GM12872 (cell line): Measurements from ENCODE around the gene HDDC3.

ENCODE experiments used
- TF ChIP-seq, protein P1 (sequence below): IDR thresholded peaks from 3 replicates; pipeline ENCODE4 v1.5.1; 2011; ENCODE audit warnings: low read depth, mild to moderate bottlenecking, low read length, moderate library complexity; ENCODE audit not compliant: insufficient read depth

The HDDC3 gene, protein sequence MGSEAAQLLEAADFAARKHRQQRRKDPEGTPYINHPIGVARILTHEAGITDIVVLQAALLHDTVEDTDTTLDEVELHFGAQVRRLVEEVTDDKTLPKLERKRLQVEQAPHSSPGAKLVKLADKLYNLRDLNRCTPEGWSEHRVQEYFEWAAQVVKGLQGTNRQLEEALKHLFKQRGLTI

DNA sequence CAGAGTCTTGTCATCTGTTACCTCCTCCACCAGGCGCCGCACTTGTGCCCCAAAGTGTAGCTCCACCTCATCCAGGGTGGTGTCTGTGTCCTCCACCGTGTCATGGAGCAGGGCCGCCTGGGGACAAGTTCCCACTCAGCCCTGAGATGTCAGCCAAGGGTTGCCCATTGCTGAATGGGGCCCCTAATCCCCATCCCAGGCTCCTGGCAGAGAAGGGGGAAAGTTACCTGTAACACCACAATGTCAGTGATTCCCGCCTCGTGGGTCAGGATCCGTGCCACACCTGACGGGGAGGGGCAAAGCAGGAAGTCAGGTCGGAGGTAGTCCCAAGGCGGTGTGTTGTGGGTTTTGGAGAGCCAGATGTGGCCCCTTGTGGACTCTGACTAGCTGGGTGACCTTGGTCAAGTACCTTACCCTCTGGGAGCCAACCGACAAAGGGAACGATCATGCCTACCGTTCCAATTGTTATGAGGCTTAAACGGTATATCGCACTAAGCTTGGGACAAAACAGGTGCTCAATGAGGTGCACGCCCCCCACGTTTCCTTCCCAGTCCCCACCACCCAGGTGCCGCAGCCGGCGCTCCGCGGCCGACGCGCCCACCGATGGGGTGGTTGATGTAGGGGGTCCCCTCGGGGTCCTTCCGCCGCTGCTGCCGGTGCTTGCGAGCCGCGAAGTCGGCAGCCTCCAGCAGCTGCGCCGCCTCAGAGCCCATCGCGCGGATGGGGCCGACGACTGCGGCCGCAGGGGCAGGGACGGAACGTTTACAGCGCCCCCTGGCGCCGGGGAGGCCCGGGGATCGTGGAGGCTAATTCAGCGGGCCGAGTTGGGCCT is at the start of gene HDDC3:
HDDC3 (minus strand) TSS at position 722 of the 832 bp plus-strand sequence; CDS start at position 713, 9 bp downstream.
- TF ChIP-seq, protein P1, sequence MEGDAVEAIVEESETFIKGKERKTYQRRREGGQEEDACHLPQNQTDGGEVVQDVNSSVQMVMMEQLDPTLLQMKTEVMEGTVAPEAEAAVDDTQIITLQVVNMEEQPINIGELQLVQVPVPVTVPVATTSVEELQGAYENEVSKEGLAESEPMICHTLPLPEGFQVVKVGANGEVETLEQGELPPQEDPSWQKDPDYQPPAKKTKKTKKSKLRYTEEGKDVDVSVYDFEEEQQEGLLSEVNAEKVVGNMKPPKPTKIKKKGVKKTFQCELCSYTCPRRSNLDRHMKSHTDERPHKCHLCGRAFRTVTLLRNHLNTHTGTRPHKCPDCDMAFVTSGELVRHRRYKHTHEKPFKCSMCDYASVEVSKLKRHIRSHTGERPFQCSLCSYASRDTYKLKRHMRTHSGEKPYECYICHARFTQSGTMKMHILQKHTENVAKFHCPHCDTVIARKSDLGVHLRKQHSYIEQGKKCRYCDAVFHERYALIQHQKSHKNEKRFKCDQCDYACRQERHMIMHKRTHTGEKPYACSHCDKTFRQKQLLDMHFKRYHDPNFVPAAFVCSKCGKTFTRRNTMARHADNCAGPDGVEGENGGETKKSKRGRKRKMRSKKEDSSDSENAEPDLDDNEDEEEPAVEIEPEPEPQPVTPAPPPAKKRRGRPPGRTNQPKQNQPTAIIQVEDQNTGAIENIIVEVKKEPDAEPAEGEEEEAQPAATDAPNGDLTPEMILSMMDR: peak; percentile 93

DNA sequence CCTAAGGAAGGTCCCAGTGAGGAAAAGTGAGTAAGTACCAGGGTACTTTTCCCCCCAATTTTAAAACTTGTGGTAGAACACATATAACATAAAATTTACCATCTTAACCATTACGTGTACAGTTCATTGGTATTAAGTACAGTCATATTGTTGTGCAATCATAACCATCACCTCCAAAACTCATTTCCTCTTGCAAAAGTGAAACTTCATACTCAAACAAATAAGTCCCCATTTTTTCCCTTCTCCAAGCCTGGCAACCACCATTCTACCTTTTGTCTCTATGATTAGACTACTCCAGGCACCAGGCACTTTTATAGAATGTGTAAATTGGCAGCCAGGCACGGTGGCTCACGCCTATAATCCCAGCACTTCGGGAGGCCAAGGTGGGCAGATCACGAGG is 49.8 kb upstream of the HDDC3 start:
- TF ChIP-seq, protein P1: no peak

DNA sequence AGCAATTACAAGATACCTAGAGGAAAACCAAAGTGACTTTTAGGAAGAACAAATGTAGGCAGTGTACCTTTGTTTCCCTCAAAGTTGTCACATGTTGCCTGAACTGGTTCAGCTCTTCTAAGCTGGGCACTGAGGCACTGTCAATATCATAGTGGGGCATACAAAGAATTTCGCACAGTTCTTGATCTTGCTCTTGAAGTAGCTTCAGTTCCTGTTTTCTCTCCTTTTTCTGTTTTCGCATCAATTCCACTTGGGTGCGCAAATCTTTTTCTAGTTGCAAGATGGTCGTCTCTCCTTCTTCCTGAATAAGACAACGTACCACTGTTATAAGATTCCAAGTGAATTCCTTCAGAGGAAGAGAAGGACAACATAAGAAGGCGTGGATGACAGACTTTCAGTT is 49.3 kb upstream of the HDDC3 start:
- TF ChIP-seq, protein P1: no peak

DNA sequence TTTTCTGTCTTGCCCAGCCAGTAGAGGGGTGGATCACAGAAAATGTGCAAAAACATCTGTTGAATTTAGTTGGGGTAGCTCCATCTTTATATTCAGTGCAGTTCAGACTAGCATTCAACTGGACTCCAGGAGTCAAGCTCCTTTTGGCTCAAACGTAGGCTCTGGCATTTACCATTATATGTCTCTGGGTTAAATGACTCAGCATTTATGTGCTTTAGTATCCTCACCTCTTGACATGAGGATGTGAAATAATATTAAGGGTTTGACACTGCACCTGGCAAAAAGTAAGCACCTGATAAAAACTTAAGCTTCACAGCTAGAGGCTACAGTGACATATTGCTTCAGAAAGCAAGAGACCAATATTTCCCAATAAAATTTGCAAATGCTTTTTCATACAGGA is 47.2 kb upstream of the HDDC3 start:
- TF ChIP-seq, protein P1: no peak

DNA sequence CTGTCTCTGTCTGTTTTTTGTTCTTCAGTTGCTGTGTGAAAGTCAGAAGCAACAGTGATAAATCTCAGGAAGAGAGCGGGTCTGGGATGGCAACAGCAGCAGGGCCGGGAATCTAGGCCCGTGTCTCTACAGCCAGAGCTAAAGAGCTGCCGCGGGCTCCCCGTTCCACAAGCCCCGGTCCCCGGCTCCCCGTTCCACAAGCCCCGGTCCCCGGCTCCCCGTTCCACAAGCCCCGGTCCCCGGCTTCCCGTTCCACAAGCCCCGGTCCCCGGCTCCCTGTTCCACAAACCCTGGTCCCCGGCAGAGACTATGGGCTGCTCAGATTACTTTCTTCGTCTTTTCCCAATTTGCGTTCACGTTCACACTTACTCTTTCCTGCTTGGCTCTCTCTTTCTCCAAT is 41.9 kb upstream of the HDDC3 start:
- TF ChIP-seq, protein P1: no peak

DNA sequence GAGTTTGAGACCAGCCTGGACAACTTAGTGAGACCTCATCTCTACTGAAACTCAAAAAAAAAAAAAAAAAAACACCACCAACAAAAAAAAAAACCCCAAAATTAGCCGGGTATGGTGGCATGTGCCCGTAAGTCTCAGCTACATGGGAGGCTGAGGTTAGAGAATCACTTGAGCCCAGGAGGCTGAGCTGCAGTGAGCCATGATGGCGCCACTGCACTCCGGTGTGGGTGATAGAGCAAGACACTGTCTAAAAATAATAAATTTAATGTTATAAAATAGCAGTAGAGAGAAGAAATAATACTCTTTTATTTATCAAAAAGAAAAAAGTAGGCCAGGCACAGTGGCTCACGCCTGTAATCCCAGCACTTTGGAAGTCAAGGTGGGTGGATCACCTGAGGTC is 39.8 kb upstream of the HDDC3 start:
- TF ChIP-seq, protein P1: no peak

DNA sequence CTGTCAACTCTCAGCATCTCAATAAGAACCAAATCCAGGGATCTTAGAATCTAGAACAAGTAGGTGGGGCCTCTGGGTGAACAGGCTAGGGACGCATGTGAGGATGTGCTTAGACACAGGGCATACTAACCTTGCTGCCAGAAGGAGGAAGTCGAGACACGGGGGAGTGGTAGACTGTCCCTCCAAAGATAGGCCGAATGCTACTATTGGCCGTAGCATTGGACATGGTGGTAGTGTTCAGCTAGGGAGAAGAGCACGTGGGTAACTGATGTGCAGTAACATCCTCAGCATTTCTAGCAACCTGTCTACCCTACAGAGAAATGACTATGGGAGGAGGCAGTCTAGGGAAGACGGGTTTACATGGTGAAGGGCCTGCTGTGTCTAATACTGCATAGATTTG is 37.9 kb upstream of the HDDC3 start:
- TF ChIP-seq, protein P1: no peak
